AG09309 (cell line): ENCODE results near the gene CGNL1.

Source experiments
- DNase-seq: peaks from one replicate; pipeline ENCODE4 v3.0.0-alpha.2; 2010; ENCODE audit warnings: low read depth
- H3K4me3 ChIP-seq: 2 replicates; pipeline ENCODE4 v1.5.1; 2011; ENCODE audit warnings: mild to moderate bottlenecking, low read depth, low read length, moderate library complexity; ENCODE audit not compliant: control insufficient read depth
- CTCF ChIP-seq: IDR thresholded peaks from 2 replicates; pipeline ENCODE4 v1.5.1; 2011; ENCODE audit warnings: mild to moderate bottlenecking, low read depth, low read length, inconsistent platforms; ENCODE audit not compliant: insufficient read depth, control insufficient read depth; ENCODE audit errors: missing control alignments

The CGNL1 gene

DNA sequence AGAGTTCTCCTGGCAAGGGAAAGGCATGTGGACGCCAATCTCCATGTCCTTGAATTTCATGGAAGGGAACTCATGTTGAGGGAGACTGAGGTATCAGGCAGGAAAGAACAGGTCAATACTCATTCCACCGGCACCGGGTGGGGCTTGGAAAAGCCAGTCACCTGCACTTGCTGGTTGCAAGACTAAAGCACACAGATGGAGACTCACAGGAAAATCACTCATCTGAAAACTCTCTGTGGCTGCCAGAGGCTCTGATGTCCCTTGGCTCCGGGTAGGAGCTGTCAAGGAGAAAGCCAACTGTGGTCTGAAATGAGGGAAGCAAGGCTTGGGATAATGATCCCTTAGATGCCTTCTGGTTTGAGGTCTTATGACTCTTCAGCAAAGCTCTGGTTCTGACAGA, 8.7 kb upstream of the CGNL1 start:
- DNase-seq = no peak
- TF ChIP-seq CTCF = no peak
- H3K4me3 ChIP-seq = no peak overlapping the region

DNA sequence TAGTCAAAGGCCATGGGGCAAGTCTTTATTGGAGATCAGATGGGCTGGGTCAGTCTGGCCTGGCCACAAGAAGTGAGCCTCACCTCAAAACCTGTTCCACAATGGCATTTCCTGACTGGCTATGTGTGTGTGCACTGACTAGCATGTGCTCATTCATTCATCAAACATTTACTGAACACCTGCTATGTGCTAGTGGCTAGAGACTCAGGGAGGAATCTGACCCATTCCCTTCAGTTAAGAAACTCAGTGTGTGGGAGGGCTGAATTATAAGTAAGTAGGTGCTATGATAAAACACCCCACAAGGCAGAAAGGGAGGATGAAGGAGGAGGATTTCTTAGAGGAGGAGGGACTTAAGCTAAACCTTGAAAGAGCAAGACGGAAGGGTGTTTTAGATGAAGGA, 5.4 kb upstream of the CGNL1 start:
- no peak overlapping the region for H3K4me3 ChIP-seq
- no peak for TF ChIP-seq CTCF
- DNase-seq = no peak

- TF ChIP-seq CTCF = no peak
- no peak for DNase-seq
- no peak overlapping the region for H3K4me3 ChIP-seq
These were observed 2.9 kb upstream of the CGNL1 start for GRCh38 chr15:57373251-57373881.

GRCh38 chr15:57373882-57374276, 2.4 kb upstream of the CGNL1 start:
- no peak for TF ChIP-seq CTCF
- no peak overlapping the region for H3K4me3 ChIP-seq
- no peak for DNase-seq

GRCh38 chr15:57376696-57377477, 582 bp downstream of the CGNL1 start:
- DNase-seq = no peak
- no peak for TF ChIP-seq CTCF

GRCh38 chr15:57377478-57377847, 1.2 kb downstream of the CGNL1 start:
- no peak for DNase-seq
- no peak overlapping the region for H3K4me3 ChIP-seq

More at GRCh38 chr15:57376696-57377477, 582 bp downstream of the CGNL1 start:
- H3K4me3 ChIP-seq = peak overlapping the region; percentile 49

More at GRCh38 chr15:57377478-57377847, 1.2 kb downstream of the CGNL1 start:
- TF ChIP-seq CTCF = no peak
